Hepatocyte (in vitro differentiated cells): ENCODE data around the gene ADAM12.

Experiments
- EZH2 ChIP-seq: fragments of 200-600 bp; sonication (generic); IDR thresholded peaks from 2 replicates; pipeline ENCODE4 v1.6.1; 2016; ENCODE audit warnings: antibody characterized with exemption, mild to moderate bottlenecking, borderline replicate concordance
- EZH2phosphoT487 ChIP-seq: fragments of 200-600 bp; sonication (generic); IDR thresholded peaks from one replicate; pipeline ENCODE4 v1.6.1; 2018; ENCODE audit warnings: antibody characterized with exemption, mild to moderate bottlenecking, low read depth, moderate library complexity; ENCODE audit not compliant: unreplicated experiment, severe bottlenecking
- TF ChIP-seq, protein P1 (sequence below): fragments of 200-600 bp; sonication (generic); IDR thresholded peaks from 2 replicates; pipeline ENCODE4 v1.5.1; 2016; ENCODE audit warnings: antibody characterized with exemption, mild to moderate bottlenecking; ENCODE audit not compliant: poor library complexity

DNA sequence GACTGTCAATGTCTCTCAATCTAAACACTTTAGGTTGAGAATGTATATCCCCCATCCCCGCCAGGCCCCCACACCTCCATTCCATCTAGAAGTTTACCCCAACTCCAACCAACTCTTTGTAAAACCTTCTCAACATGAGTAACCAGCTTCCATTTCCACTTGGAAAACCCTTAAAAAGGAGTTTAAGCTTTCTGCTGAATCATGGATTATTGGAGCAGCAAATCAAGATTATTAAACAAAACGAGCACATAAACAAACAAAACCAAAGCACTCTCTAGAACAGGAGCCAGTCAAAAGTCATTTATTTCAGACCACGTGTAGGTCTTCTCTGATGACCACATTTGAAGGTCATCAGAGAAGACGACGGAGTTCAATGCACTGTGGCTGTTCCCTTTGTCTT is 278.4 kb downstream of the ADAM12 start:
- TF ChIP-seq, protein P1, sequence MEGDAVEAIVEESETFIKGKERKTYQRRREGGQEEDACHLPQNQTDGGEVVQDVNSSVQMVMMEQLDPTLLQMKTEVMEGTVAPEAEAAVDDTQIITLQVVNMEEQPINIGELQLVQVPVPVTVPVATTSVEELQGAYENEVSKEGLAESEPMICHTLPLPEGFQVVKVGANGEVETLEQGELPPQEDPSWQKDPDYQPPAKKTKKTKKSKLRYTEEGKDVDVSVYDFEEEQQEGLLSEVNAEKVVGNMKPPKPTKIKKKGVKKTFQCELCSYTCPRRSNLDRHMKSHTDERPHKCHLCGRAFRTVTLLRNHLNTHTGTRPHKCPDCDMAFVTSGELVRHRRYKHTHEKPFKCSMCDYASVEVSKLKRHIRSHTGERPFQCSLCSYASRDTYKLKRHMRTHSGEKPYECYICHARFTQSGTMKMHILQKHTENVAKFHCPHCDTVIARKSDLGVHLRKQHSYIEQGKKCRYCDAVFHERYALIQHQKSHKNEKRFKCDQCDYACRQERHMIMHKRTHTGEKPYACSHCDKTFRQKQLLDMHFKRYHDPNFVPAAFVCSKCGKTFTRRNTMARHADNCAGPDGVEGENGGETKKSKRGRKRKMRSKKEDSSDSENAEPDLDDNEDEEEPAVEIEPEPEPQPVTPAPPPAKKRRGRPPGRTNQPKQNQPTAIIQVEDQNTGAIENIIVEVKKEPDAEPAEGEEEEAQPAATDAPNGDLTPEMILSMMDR: no peak
- TF ChIP-seq EZH2phosphoT487 (no peak), EZH2 (no peak)
